HG02970 (cell line): Measurements from ENCODE around the gene RUFY4.
A peak's percentile ranks its signal among the peaks of the same experiment; 100 is the strongest.
"Not testable (repeated sequence)": the region's sequence is repeated elsewhere in the genome, so short reads cannot be mapped to it uniquely, and the experiment has no call there.

Experiments used
- ATAC-seq: cut with Tn5 transposase; IDR thresholded peaks from one replicate; pipeline ENCODE4 v1.9.1; 2021; ENCODE audit warnings: mild to moderate bottlenecking, moderate library complexity, moderate number of reproducible peaks; ENCODE audit not compliant: unreplicated experiment, low FRiP score

RUFY4 gene

GRCh38 chr2:218079943-218080913, 11.2 kb downstream of the RUFY4 start:
- ATAC-seq = no peak

- peak; percentile 61 for ATAC-seq
Observed at GRCh38 chr2:218081063-218081462, 12.0 kb downstream of the RUFY4 start.

GRCh38 chr2:218081695-218082094, 12.6 kb downstream of the RUFY4 start:
- ATAC-seq = no peak

GRCh38 chr2:218082586-218083351, 13.7 kb downstream of the RUFY4 start:
- no peak for ATAC-seq

- ATAC-seq = no peak
Observed at GRCh38 chr2:218083352-218083676, 14.3 kb downstream of the RUFY4 start.

GRCh38 chr2:218086478-218086877, 17.4 kb downstream of the RUFY4 start:
- ATAC-seq = no peak

- no peak for ATAC-seq
Observed at GRCh38 chr2:218089259-218089658, 20.2 kb downstream of the RUFY4 start.

- ATAC-seq = no peak
Observed at GRCh38 chr2:218091746-218092145, 22.7 kb downstream of the RUFY4 start.

- no peak for ATAC-seq
Observed at GRCh38 chr2:218093879-218094278, 24.8 kb downstream of the RUFY4 start.

GRCh38 chr2:218095853-218096252, 26.8 kb downstream of the RUFY4 start:
- no peak for ATAC-seq

- ATAC-seq = no peak
Observed at GRCh38 chr2:218097975-218098374, 28.9 kb downstream of the RUFY4 start.

GRCh38 chr2:218108834-218109233, 39.8 kb downstream of the RUFY4 start:
- not testable (repeated sequence) for ATAC-seq

GRCh38 chr2:218121789-218122188, 52.7 kb downstream of the RUFY4 start:
- ATAC-seq = not testable (repeated sequence)

GRCh38 chr2:218122286-218122685, 53.2 kb downstream of the RUFY4 start:
- ATAC-seq = not testable (repeated sequence)

GRCh38 chr2:218123986-218124385, 54.9 kb downstream of the RUFY4 start:
- no peak for ATAC-seq

- ATAC-seq = no peak
Observed at GRCh38 chr2:218125095-218125494, 56.0 kb downstream of the RUFY4 start.

GRCh38 chr2:218125626-218126080, 56.6 kb downstream of the RUFY4 start, which contains the start of gene CXCR2:
TSS of gene CXCR2 (plus strand) at chr2:218126028. CDS start at chr2:218134802, 8,774 bp downstream.
- no peak for ATAC-seq

GRCh38 chr2:218127929-218128455, 58.9 kb downstream of the RUFY4 start:
- ATAC-seq = no peak

- ATAC-seq = no peak
Observed at GRCh38 chr2:218128781-218129457, 59.9 kb downstream of the RUFY4 start.

- ATAC-seq = no peak
Observed at GRCh38 chr2:218129458-218130135, 60.5 kb downstream of the RUFY4 start.
